H9 (cell line): Measurements from ENCODE around the gene POU2F1. TPM values are rescaled to one million over a fixed set of nuclear protein-coding genes. Genes with fewer than 3 reads are reported as not detected.

Experiments
- DNase-seq: peaks from one replicate; pipeline ENCODE4 v3.0.0-alpha.2; 2017
- H2AFZ ChIP-seq: one replicate; pipeline ENCODE4 v1.6.1; 2013; ENCODE audit warnings: mild to moderate bottlenecking, low read length, control low read depth, moderate library complexity
- H2AK5ac ChIP-seq: 2 replicates; pipeline ENCODE4 v1.6.1; 2013; ENCODE audit warnings: low read length, control low read depth, mixed read lengths; ENCODE audit not compliant: insufficient read length
- H2BK120ac ChIP-seq: one replicate; pipeline ENCODE4 v1.6.1; 2013; ENCODE audit warnings: low read depth, mild to moderate bottlenecking, low read length, control low read depth, inconsistent platforms; ENCODE audit not compliant: poor library complexity, severe bottlenecking
- H2BK12ac ChIP-seq: 2 replicates; pipeline ENCODE4 v1.6.1; 2013; ENCODE audit warnings: low read length, control low read depth, mixed read lengths, low read depth; ENCODE audit not compliant: insufficient read length
- H2BK15ac ChIP-seq: 2 replicates; pipeline ENCODE4 v1.6.1; 2013; ENCODE audit warnings: low read depth, low read length, control low read depth
- H2BK20ac ChIP-seq: one replicate; pipeline ENCODE4 v1.6.1; 2013; ENCODE audit warnings: low read depth, mild to moderate bottlenecking, low read length, control low read depth, inconsistent platforms; ENCODE audit not compliant: poor library complexity, severe bottlenecking
- H2BK5ac ChIP-seq: 2 replicates; pipeline ENCODE4 v1.6.1; 2013; ENCODE audit warnings: low read length, control low read depth, mixed read lengths; ENCODE audit not compliant: insufficient read length
- H3K14ac ChIP-seq: 2 replicates; pipeline ENCODE4 v1.6.1; 2013; ENCODE audit warnings: low read length, control low read depth; ENCODE audit not compliant: insufficient read depth
- H3K18ac ChIP-seq: 2 replicates; pipeline ENCODE4 v1.6.1; 2013; ENCODE audit warnings: low read depth, mild to moderate bottlenecking, mixed read lengths, low read length, control low read depth; ENCODE audit not compliant: insufficient read length
- H3K23ac ChIP-seq: 2 replicates; pipeline ENCODE4 v1.6.1; 2013; ENCODE audit warnings: low read length, control low read depth, mixed read lengths, low read depth; ENCODE audit not compliant: insufficient read length
- H3K23me2 ChIP-seq: 2 replicates; pipeline ENCODE4 v1.6.1; 2013; ENCODE audit warnings: low read depth, mild to moderate bottlenecking, mixed read lengths, low read length, control low read depth; ENCODE audit not compliant: insufficient read length, poor library complexity, severe bottlenecking
- H3K27ac ChIP-seq: 2 replicates; pipeline ENCODE4 v1.5.1; 2013; ENCODE audit warnings: low read length, control low read depth, mixed read lengths, low read depth; ENCODE audit not compliant: insufficient read length
- H3K27me3 ChIP-seq: 2 replicates; pipeline ENCODE4 v1.6.1; 2013; ENCODE audit warnings: low read length, control low read depth, inconsistent platforms; ENCODE audit not compliant: insufficient read depth
- H3K4ac ChIP-seq: 2 replicates; pipeline ENCODE4 v1.6.1; 2013; ENCODE audit warnings: low read depth, mild to moderate bottlenecking, control low read depth, inconsistent platforms, low read length, moderate library complexity
- H3K4me1 ChIP-seq: 2 replicates; pipeline ENCODE4 v1.6.1; 2013; ENCODE audit warnings: low read length, control low read depth, inconsistent platforms; ENCODE audit not compliant: insufficient read depth
- H3K4me2 ChIP-seq: 2 replicates; pipeline ENCODE4 v1.6.1; 2013; ENCODE audit warnings: low read length, control low read depth, mixed read lengths; ENCODE audit not compliant: insufficient read length, insufficient read depth
- H3K56ac ChIP-seq: 2 replicates; pipeline ENCODE4 v1.6.1; 2013; ENCODE audit warnings: low read depth, mild to moderate bottlenecking, mixed read lengths, low read length, control low read depth; ENCODE audit not compliant: insufficient read length
- H3K79me1 ChIP-seq: 2 replicates; pipeline ENCODE4 v1.6.1; 2013; ENCODE audit warnings: low read depth, mild to moderate bottlenecking, moderate library complexity, low read length, control low read depth, inconsistent platforms; ENCODE audit not compliant: insufficient read depth, poor library complexity, severe bottlenecking
- H3K79me2 ChIP-seq: 2 replicates; pipeline ENCODE4 v1.6.1; 2013; ENCODE audit warnings: low read length, control low read depth, inconsistent platforms; ENCODE audit not compliant: insufficient read depth
- H3K9ac ChIP-seq: 2 replicates; pipeline ENCODE4 v1.6.1; 2013; ENCODE audit warnings: low read length, control low read depth, mixed read lengths; ENCODE audit not compliant: insufficient read length; ENCODE audit errors: extremely low read depth
- H3K9me3 ChIP-seq: one replicate; pipeline ENCODE4 v1.6.1; 2013; ENCODE audit warnings: low read depth, low read length, inconsistent platforms; ENCODE audit not compliant: control insufficient read depth
- H3T11ph ChIP-seq: one replicate; pipeline ENCODE4 v1.6.1; 2013; ENCODE audit warnings: mild to moderate bottlenecking, low read length, control low read depth, inconsistent platforms
- H4K20me1 ChIP-seq: one replicate; pipeline ENCODE4 v1.6.1; 2013; ENCODE audit not compliant: control insufficient read depth, insufficient read length, insufficient read depth
- H4K5ac ChIP-seq: 2 replicates; pipeline ENCODE4 v1.6.1; 2013; ENCODE audit warnings: low read depth, mild to moderate bottlenecking, mixed read lengths, low read length, control low read depth; ENCODE audit not compliant: insufficient read length
- H4K8ac ChIP-seq: replicated peaks from 2 replicates; pipeline ENCODE4 v1.6.1; 2013; ENCODE audit warnings: low read length, control low read depth, mixed read lengths, low read depth; ENCODE audit not compliant: insufficient read length
- H4K91ac ChIP-seq: 2 replicates; pipeline ENCODE4 v1.6.1; 2013; ENCODE audit warnings: low read depth, mild to moderate bottlenecking, moderate library complexity, mixed read lengths, low read length, control low read depth; ENCODE audit not compliant: insufficient read length
- H3K27ac Mint-ChIP-seq, 3 experiments: 2 replicates in 2 of 3; 3 replicates in 1 of 3; pipeline ENCODE4 v1.8.0; 2020 to 2021; ENCODE audit warnings: mixed read lengths in 3 of 3, mild to moderate bottlenecking in 1 of 3, moderate library complexity in 1 of 3
- H3K27me3 Mint-ChIP-seq: 2 replicates; pipeline ENCODE4 v1.8.0; 2021; ENCODE audit warnings: low read depth, mild to moderate bottlenecking, moderate library complexity, mixed read lengths
- H3K36me3 Mint-ChIP-seq, 3 experiments: 2 replicates in 2 of 3; 3 replicates in 1 of 3; pipeline ENCODE4 v1.8.0; 2020 to 2021; ENCODE audit warnings: low read depth in 3 of 3, mixed read lengths in 3 of 3; ENCODE audit not compliant: insufficient read depth in 1 of 3
- H3K4me1 Mint-ChIP-seq, 2 experiments: 2 replicates each; pipeline ENCODE4 v1.8.0; 2020; ENCODE audit warnings: mixed read lengths in 2 of 2
- H3K4me3 Mint-ChIP-seq, 2 experiments: 2 replicates in 1 of 2; 3 replicates in 1 of 2; pipeline ENCODE4 v1.8.0; 2020 to 2021; ENCODE audit warnings: mild to moderate bottlenecking in 2 of 2, mixed read lengths in 2 of 2, moderate library complexity in 1 of 2
- H3K9me3 Mint-ChIP-seq, 2 experiments: 2 replicates in 1 of 2; 3 replicates in 1 of 2; pipeline ENCODE4 v1.8.0; 2020; ENCODE audit warnings: mild to moderate bottlenecking in 2 of 2, mixed read lengths in 2 of 2, moderate library complexity in 1 of 2
- CTCF ChIP-seq: fragments of 200-600 bp; sonication (generic); conservative IDR thresholded peaks from 3 replicates; pipeline ENCODE4 v1.8.0; 2021; ENCODE audit warnings: antibody characterized with exemption, mild to moderate bottlenecking
- WGBS: extraction: QIAGEN DNeasy Blood & Tissue Kit; methylation state at CpG from one replicate; pipeline ENCODE4 v1.1.7; 2013; ENCODE audit warnings: missing lambda C conversion rate, low lambda C conversion rate, mixed read lengths; ENCODE audit not compliant: insufficient read length; ENCODE audit errors: extremely low coverage; 5-methylcytosine and 5-hydroxymethylcytosine counted together
- total RNA-seq: library from RNA; stranded (reverse); gene quantifications from 2 replicates; pipeline ENCODE4 v1.2.1, GENCODE V29; 2021

The POU2F1 gene
- total RNA-seq, 1 experiment from 2014 or later, result 62.5 TPM

- Histone ChIP-seq H4K91ac (no peak overlapping the region), H2AK5ac (no peak overlapping the region), H3K18ac (no peak overlapping the region), H3K79me2 (no peaks in the 10 kb centered on the region), H2BK15ac (no peak overlapping the region), H3K4me2 (peak overlapping the region; percentile 80), H4K20me1 (no peaks in the 10 kb centered on the region), H3K27me3 (peaks cover 8% of the 10 kb centered on the region; the same call in 1 of the 2 replicates), H3K4me1 (no peaks in the 10 kb centered on the region; the same call in 1 of the 2 replicates), H3K9ac (no peak overlapping the region), H3K56ac (no peak overlapping the region), H2AFZ (no peak overlapping the region), H3K4ac (no peak overlapping the region), H3K14ac (no peak overlapping the region), H2BK5ac (no peak overlapping the region), H3K79me1 (no peaks in the 10 kb centered on the region), H3K23me2 (peaks cover 8% of the 10 kb centered on the region), H2BK12ac (no peak overlapping the region), H2BK20ac (no peak overlapping the region), H3T11ph (no peak overlapping the region), H3K23ac (no peak overlapping the region), H3K9me3 (no peaks in the 10 kb centered on the region), H3K27ac (no peak overlapping the region), H4K8ac (no peak overlapping the region), H4K5ac (no peak overlapping the region), H2BK120ac (no peak overlapping the region)
- Mint-ChIP-seq H3K27me3 (peaks cover 47% of the 10 kb centered on the region), H3K36me3 (no peaks in the 10 kb centered on the region; a peak in 1 of 7 replicates), H3K9me3 (no peaks in the 10 kb centered on the region), H3K27ac (no peak overlapping the region; a peak in 1 of 7 replicates), H3K4me3 (peak overlapping the region; percentile 61 to 76), H3K4me1 (peaks cover 27 to 30% of the 10 kb centered on the region in 2 experiments)
- TF ChIP-seq CTCF, result no peak
- WGBS, result no CpG with 5 or more reads among the region's 23 CpGs
- peak; percentile 65 for DNase-seq
Measured at GRCh38 chr1:167455786-167456446, 235.2 kb downstream of the POU2F1 start.
